ENCODE data around the gene FRYL.

The FRYL gene

GRCh38 chr4:48664938-48665337 lies 115.1 kb downstream of the FRYL start:
- no peak for TF ChIP-seq CTCF (IDR thresholded peaks at IDR 0.05; ENCODE audit: low read depth, low read length, missing control alignments)
- no peak for DNase-seq (ENCODE audit: extremely low read depth, low read depth)
- H3K4me3 ChIP-seq (replicated peaks; ENCODE audit: low read depth, low read length) = no peak overlapping the region

- TF ChIP-seq CTCF (IDR thresholded peaks at IDR 0.05; ENCODE audit: low read depth, low read length, missing control alignments) = no peak
- DNase-seq (ENCODE audit: extremely low read depth, low read depth) = no peak
- H3K4me3 ChIP-seq (replicated peaks; ENCODE audit: low read depth, low read length) = no peak overlapping the region
These were observed 118.7 kb downstream of the FRYL start for GRCh38 chr4:48661391-48661790.

GRCh38 chr4:48660347-48660746 lies 119.7 kb downstream of the FRYL start:
- no peak for DNase-seq (ENCODE audit: extremely low read depth, low read depth)
- H3K4me3 ChIP-seq (replicated peaks; ENCODE audit: low read depth, low read length) = no peak overlapping the region
- TF ChIP-seq CTCF (IDR thresholded peaks at IDR 0.05; ENCODE audit: low read depth, low read length, missing control alignments) = no peak

GRCh38 chr4:48654015-48654664 lies 125.9 kb downstream of the FRYL start:
- no peak overlapping the region for H3K4me3 ChIP-seq (replicated peaks; ENCODE audit: low read depth, low read length)
- TF ChIP-seq CTCF (IDR thresholded peaks at IDR 0.05; ENCODE audit: low read depth, low read length, missing control alignments) = no peak
- no peak for DNase-seq (ENCODE audit: extremely low read depth, low read depth)

- H3K4me3 ChIP-seq (replicated peaks; ENCODE audit: low read depth, low read length) = no peak overlapping the region
- no peak for DNase-seq (ENCODE audit: extremely low read depth, low read depth)
- TF ChIP-seq CTCF (IDR thresholded peaks at IDR 0.05; ENCODE audit: low read depth, low read length, missing control alignments) = no peak
These were observed 126.7 kb downstream of the FRYL start for GRCh38 chr4:48653217-48654014.

- DNase-seq (ENCODE audit: extremely low read depth, low read depth) = peak; percentile 66
- TF ChIP-seq CTCF (IDR thresholded peaks at IDR 0.05; ENCODE audit: low read depth, low read length, missing control alignments) = no peak
- no peak overlapping the region for H3K4me3 ChIP-seq (replicated peaks; ENCODE audit: low read depth, low read length)
These were observed 128.2 kb downstream of the FRYL start for GRCh38 chr4:48651914-48652313.

Data from HFF-Myc (cell line).